Neural progenitor cell (in vitro differentiated cells): Measurements from ENCODE around the gene SATB1. TPM values are rescaled to one million over a fixed set of nuclear protein-coding genes. Genes with fewer than 3 reads are reported as not detected.

Experiments used
- DNase-seq: peaks from one replicate; pipeline ENCODE4 v3.0.0-alpha.2; 2016; ENCODE audit warnings: low spot score
- H2AFZ ChIP-seq: fragments of 200-600 bp; sonication (generic); replicated peaks from 2 replicates; pipeline ENCODE4 v1.6.1; 2016; ENCODE audit warnings: antibody characterized with exemption
- H3F3A ChIP-seq: fragments of 200-600 bp; sonication (generic); 2 replicates; pipeline ENCODE4 v1.6.1; 2016; ENCODE audit warnings: antibody characterized with exemption, low read depth
- H3K27ac ChIP-seq: fragments of 200-600 bp; sonication (generic); 2 replicates; pipeline ENCODE4 v1.5.1; 2016; ENCODE audit warnings: mild to moderate bottlenecking
- H3K27me3 ChIP-seq: fragments of 200-600 bp; sonication (generic); 2 replicates; pipeline ENCODE4 v1.6.1; 2016; ENCODE audit warnings: mild to moderate bottlenecking, moderate library complexity
- H3K36me3 ChIP-seq: fragments of 200-600 bp; sonication (generic); 2 replicates; pipeline ENCODE4 v1.5.1; 2016
- H3K4me1 ChIP-seq: fragments of 200-600 bp; sonication (generic); 2 replicates; pipeline ENCODE4 v1.6.1; 2016; ENCODE audit warnings: mixed run types
- H3K4me2 ChIP-seq: fragments of 200-600 bp; sonication (generic); 2 replicates; pipeline ENCODE4 v1.6.1; 2016
- H3K4me3 ChIP-seq: fragments of 200-600 bp; sonication (generic); 2 replicates; pipeline ENCODE4 v1.5.1; 2016
- H3K79me2 ChIP-seq: fragments of 200-600 bp; sonication (generic); 2 replicates; pipeline ENCODE4 v1.6.1; 2016; ENCODE audit warnings: low read depth
- H3K9ac ChIP-seq: fragments of 200-600 bp; sonication (generic); 2 replicates; pipeline ENCODE4 v1.6.1; 2016
- H3K9me3 ChIP-seq: fragments of 200-600 bp; sonication (generic); 2 replicates; pipeline ENCODE4 v1.5.1; 2016; ENCODE audit warnings: low read depth
- H4K20me1 ChIP-seq: fragments of 200-600 bp; sonication (generic); 2 replicates; pipeline ENCODE4 v1.6.1; 2016; ENCODE audit warnings: low read depth
- H3K27ac Mint-ChIP-seq: 3 replicates; pipeline ENCODE4 v1.8.0; 2021; ENCODE audit warnings: mixed read lengths
- H3K27me3 Mint-ChIP-seq: 2 replicates; pipeline ENCODE4 v1.8.0; 2022; ENCODE audit warnings: low read depth, mild to moderate bottlenecking, inconsistent platforms, moderate library complexity, mixed read lengths; ENCODE audit not compliant: insufficient read depth
- H3K36me3 Mint-ChIP-seq: 3 replicates; pipeline ENCODE4 v1.8.0; 2021; ENCODE audit warnings: mixed read lengths
- H3K4me1 Mint-ChIP-seq: 3 replicates; pipeline ENCODE4 v1.8.0; 2021; ENCODE audit warnings: mixed read lengths
- H3K4me3 Mint-ChIP-seq: 3 replicates; pipeline ENCODE4 v1.8.0; 2021; ENCODE audit warnings: mild to moderate bottlenecking, moderate library complexity, mixed read lengths
- H3K9me3 Mint-ChIP-seq: 3 replicates; pipeline ENCODE4 v1.8.0; 2020; ENCODE audit warnings: mixed read lengths
- CTCF ChIP-seq: fragments of 200-600 bp; sonication (generic); IDR thresholded peaks from 2 replicates; pipeline ENCODE4 v1.5.1; 2017; ENCODE audit warnings: antibody characterized with exemption, mild to moderate bottlenecking
- EZH2 ChIP-seq: fragments of 200-600 bp; sonication (generic); IDR thresholded peaks from 2 replicates; pipeline ENCODE4 v1.6.1; 2017; ENCODE audit warnings: antibody characterized with exemption, mild to moderate bottlenecking, moderate library complexity
- EZH2phosphoT487 ChIP-seq: fragments of 200-600 bp; sonication (generic); IDR thresholded peaks from 2 replicates; pipeline ENCODE4 v1.6.1; 2017; ENCODE audit warnings: antibody characterized with exemption
- total RNA-seq: library from RNA; depleted of rRNA; stranded (reverse); fragments of >200 nt; gene quantifications from 2 replicates; pipeline ENCODE4 v1.2.3, GENCODE V29; 2015; ENCODE audit warnings: low replicate concordance

Gene SATB1
- total RNA-seq, 1 donor from 2014 or later, result 38.6 TPM

DNA sequence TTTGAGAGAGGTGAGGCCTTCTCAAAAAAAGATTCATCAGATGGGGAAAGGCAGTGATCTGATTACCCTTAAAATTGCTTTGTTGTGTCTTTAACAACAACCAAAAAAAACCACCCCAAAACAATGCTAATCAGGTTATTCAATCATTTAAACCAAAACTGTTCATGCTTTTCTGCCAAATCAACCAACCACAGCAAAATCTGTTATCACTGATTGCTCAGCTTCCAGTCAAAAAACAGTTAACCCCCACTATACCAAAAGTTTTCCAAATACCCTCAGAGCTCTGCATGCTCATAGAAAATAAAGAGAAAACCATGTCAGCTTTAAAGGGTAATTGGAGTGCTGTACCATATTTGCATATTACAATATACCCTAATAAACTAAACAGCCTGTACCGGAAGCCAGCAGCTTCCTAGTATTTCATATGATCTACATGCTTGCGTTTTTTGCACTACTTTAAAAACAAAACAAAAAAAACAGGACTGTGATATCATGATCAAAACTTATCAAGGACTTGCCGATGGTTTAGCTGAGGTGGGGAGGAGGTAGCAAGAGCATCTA is 22.8 kb downstream of the SATB1 start:
- H3K9ac ChIP-seq, result no peak overlapping the region
- H3K4me1 Mint-ChIP-seq, result no peaks in the 10 kb centered on the region
- H3K4me3 ChIP-seq, result no peak overlapping the region
- no peak for TF ChIP-seq EZH2phosphoT487
- no peak for TF ChIP-seq CTCF
- no peak for TF ChIP-seq EZH2
- no peak overlapping the region for H3K4me3 Mint-ChIP-seq
- peaks cover 7% of the 10 kb centered on the region for H3K36me3 Mint-ChIP-seq
- H3K9me3 ChIP-seq, result no peaks in the 10 kb centered on the region
- no peak overlapping the region for H2AFZ ChIP-seq
- no peak for DNase-seq
- no peak overlapping the region for H3K4me2 ChIP-seq
- no peaks in the 10 kb centered on the region for H3F3A ChIP-seq
- H3K4me1 ChIP-seq, result no peaks in the 10 kb centered on the region
- no peaks in the 10 kb centered on the region for H3K36me3 ChIP-seq
- no peaks in the 10 kb centered on the region for H4K20me1 ChIP-seq
- no peak overlapping the region for H3K27ac Mint-ChIP-seq
- no peak overlapping the region for H3K27ac ChIP-seq
- no peaks in the 10 kb centered on the region for H3K79me2 ChIP-seq
- no peaks in the 10 kb centered on the region for H3K27me3 Mint-ChIP-seq
- H3K9me3 Mint-ChIP-seq, result no peaks in the 10 kb centered on the region
- no peaks in the 10 kb centered on the region for H3K27me3 ChIP-seq

DNA sequence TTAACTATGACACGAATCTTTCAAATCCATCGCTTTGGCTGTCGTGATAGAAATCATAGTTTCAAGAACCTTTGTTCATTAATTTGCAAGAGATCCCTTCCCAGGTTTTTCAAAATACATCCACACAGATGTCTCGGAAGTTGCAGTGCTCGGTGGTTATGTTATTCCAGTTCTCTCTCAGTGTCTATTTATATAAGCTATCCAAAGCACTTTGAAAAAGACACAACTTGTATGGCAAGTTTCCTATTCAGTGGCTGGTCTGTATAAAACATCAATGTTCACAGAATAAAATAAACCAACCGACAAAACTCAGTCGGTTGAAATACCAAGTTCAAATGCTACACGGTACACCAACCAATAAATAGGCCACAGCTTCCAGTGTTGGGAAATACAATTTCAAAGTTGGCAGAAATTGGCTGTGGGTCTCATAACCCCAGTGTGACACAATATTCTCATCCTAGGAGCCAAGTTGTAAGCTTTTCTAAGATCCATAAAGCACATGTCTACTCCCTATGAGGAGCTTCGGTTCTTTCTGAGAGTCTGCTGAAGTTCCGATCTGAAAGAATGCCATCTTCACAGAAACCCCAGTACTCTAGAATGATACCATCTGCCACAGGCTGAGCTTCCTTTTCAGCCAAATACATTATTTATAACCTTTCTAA is 23.7 kb downstream of the SATB1 start:
- no peak overlapping the region for H3K9ac ChIP-seq
- H3K4me1 ChIP-seq, result no peaks in the 10 kb centered on the region
- no peaks in the 10 kb centered on the region for H3K27me3 ChIP-seq
- DNase-seq, result no peak
- H3K4me2 ChIP-seq, result no peak overlapping the region
- H3K9me3 Mint-ChIP-seq, result no peaks in the 10 kb centered on the region
- H3K9me3 ChIP-seq, result no peaks in the 10 kb centered on the region
- H3K27me3 Mint-ChIP-seq, result no peaks in the 10 kb centered on the region
- H3K4me3 Mint-ChIP-seq, result no peak overlapping the region
- no peaks in the 10 kb centered on the region for H3K79me2 ChIP-seq
- H3K36me3 Mint-ChIP-seq, result peaks cover 5% of the 10 kb centered on the region
- H4K20me1 ChIP-seq, result no peaks in the 10 kb centered on the region
- no peaks in the 10 kb centered on the region for H3F3A ChIP-seq
- no peaks in the 10 kb centered on the region for H3K4me1 Mint-ChIP-seq
- H2AFZ ChIP-seq, result no peak overlapping the region
- H3K36me3 ChIP-seq, result no peaks in the 10 kb centered on the region
- no peak overlapping the region for H3K27ac Mint-ChIP-seq
- H3K27ac ChIP-seq, result no peak overlapping the region
- TF ChIP-seq CTCF, result no peak
- TF ChIP-seq EZH2phosphoT487, result no peak
- TF ChIP-seq EZH2, result no peak
- H3K4me3 ChIP-seq, result no peak overlapping the region

DNA sequence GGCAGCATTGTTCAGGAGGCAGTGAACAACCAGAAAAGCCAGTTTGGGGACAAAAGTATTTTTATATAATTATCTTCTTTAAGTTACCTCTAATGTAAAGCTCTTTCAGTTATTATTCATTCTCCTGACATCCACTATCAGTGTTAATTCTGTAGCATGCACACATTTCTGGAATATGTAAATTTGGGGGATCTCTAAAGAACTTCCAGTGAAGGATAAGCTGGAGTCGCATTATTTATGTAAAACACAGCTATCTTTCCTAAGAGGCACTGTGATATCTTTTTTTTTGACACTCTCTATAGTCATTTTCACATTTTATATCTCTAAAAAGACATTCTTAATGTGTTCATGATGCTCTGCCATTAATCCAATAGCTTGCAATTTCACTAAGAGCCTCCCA is 26.7 kb downstream of the SATB1 start:
- H3K27me3 ChIP-seq, result no peaks in the 10 kb centered on the region
- H3K36me3 ChIP-seq, result peaks cover 4% of the 10 kb centered on the region
- no peaks in the 10 kb centered on the region for H3K27me3 Mint-ChIP-seq
- H3K9me3 Mint-ChIP-seq, result no peaks in the 10 kb centered on the region
- no peaks in the 10 kb centered on the region for H3K4me1 ChIP-seq
- H3K27ac Mint-ChIP-seq, result no peak overlapping the region
- TF ChIP-seq EZH2phosphoT487 (no peak), CTCF (no peak), EZH2 (no peak)
- H3K36me3 Mint-ChIP-seq, result peaks cover 17% of the 10 kb centered on the region
- H3F3A ChIP-seq, result no peaks in the 10 kb centered on the region
- H3K9me3 ChIP-seq, result no peaks in the 10 kb centered on the region
- H3K4me2 ChIP-seq, result no peak overlapping the region
- no peak overlapping the region for H3K27ac ChIP-seq
- peaks cover 3% of the 10 kb centered on the region for H4K20me1 ChIP-seq
- H3K4me1 Mint-ChIP-seq, result no peaks in the 10 kb centered on the region
- H3K79me2 ChIP-seq, result no peaks in the 10 kb centered on the region
- no peak overlapping the region for H3K4me3 ChIP-seq
- no peak overlapping the region for H3K4me3 Mint-ChIP-seq
- no peak overlapping the region for H3K9ac ChIP-seq
- DNase-seq, result no peak
- H2AFZ ChIP-seq, result no peak overlapping the region
